HG02870 (cell line): ENCODE data around the gene ANKRD44.

ENCODE experiments used
- ATAC-seq: cut with Tn5 transposase; IDR thresholded peaks from one replicate; pipeline ENCODE4 v1.9.1; 2021; ENCODE audit warnings: mild to moderate bottlenecking, moderate library complexity; ENCODE audit not compliant: unreplicated experiment

Gene ANKRD44

DNA sequence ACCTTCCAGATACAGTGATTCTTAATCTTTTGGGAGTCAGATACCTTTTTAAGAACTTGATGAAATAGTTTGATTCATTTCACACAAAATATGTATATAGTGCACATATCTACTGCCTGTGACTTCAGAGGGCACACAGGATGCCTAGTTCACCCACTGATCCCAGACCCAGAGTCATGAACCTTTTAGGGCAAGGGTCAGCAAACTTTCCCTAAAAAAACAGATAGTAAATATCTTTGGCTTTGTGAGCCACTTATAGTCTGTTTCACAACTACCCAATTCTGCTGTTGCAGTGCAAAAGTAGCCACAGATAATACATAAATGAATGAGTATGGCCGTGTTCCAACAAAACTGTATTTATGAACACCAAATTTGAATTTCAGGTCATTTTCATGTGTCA, 124.9 kb downstream of the ANKRD44 start:
- ATAC-seq, result no peak

DNA sequence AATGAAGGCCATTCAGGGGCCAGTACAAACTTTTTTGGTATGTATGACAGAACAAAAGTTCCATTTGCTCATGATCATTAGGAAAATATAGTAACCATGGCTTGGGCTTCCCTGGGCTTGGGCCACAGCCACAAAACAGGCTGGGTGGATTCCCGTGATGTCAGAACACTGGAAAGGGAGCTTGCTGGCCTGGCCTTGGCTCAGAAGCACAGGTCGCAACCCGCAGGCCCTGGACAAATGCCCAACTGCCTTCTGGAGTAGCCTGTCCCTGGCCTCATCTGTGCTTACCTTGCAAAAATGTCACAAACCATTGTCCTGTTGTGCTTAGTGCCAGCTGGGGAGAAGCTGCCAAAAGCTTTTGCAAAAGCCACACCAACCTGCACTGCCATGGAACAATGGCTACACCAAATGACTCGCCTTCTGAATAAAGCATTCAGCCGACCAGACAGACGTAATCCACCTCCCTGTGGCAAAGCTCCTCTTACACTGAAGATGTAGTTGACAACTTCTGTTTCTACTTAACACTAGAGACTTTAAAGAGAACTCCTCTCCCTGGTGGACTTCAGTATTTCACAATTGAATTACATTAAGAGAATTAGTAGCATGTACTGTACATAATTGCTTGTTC, 125.5 kb downstream of the ANKRD44 start:
- ATAC-seq, result no peak

DNA sequence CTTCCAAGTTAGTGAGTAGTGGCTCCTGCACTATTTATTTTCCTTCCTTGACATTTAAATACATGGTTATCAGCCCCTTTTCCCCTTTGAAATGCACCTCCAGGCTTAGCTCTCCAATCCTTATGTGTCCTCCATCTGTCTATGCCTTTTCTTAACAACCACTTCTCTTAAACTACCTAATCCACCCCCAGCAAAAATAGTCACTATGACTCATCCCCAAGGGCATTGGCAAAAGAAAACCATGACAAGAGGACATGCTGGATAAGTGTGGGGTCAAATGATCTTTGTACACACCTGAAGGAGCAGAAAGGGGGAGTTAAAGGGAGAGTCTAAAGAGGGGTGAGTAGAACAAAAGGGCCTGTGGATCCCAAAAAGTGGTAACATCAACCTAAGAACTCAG, 127.2 kb downstream of the ANKRD44 start:
- no peak for ATAC-seq

DNA sequence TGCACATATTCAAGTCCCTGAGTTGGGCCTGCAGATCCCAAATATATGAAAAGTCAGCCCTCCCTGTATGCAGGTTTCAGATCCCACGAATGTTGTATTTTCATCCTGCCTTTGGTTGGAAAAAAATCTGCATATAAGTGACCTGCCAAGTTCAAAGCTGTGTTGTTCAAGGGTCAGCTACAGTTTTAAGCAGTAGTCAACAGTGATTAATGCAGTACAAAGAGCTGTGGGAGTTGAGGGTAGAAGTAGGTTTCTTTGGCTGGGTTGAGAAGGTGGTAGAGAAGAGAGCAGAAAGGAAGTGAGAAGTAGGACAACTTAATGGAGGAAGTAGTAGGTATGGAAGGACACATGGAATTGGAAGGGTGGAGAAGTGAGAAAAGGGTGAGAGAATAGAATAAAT, 127.9 kb downstream of the ANKRD44 start:
- no peak for ATAC-seq

DNA sequence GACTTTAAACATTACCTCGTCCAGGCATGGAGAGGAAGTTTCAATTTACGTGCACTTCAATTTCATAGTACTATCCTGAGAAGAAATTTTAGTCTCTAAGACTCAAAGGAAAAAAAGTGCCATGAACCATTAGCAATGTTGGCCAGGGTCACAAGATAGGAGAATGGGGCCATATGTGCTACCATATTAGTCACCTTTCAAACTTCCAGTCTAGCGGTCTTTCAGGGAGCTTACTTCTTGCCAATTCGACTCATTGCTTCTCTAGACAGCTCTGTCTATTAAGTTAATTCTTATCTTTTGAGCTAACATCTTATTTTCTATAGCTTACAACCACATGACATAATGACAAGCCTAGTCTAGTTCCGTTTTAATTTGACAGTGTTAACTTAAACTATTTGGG, 129.1 kb downstream of the ANKRD44 start:
- no peak for ATAC-seq

DNA sequence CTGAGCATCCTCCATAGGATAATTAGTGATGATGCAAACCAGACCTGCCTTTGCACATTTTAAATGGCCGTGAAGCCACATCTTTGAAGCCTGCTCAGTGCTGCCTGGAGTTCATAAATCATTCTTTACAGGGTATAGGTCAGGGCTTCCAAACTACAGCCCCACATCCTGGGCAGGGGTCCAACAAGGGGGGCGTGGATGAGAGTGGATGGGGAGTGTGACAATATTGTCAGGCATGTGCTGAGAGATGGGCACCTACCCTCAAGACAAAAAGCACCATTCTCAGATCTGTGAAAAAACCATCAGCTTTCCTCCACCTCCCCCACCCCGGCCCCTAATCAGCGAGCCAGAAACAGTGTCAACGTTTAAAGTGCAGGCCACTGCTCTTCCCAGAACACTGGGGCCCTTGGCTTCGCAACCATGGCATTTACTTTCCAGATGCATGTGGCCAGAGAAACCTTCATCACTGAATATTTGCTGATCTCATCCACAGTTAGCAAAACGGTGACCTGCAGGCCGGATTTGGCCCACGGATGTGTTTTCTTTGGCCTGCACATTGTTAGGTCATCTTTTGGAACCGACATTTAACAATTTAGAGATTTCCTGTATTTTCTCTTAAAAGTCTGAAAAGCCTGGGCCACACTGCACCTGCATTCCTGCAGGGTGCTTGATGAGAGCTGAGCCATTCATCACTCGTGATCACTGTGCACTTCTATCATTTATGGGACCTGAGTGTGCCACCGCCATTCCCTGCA, 130.7 kb downstream of the ANKRD44 start:
- ATAC-seq, result no peak

DNA sequence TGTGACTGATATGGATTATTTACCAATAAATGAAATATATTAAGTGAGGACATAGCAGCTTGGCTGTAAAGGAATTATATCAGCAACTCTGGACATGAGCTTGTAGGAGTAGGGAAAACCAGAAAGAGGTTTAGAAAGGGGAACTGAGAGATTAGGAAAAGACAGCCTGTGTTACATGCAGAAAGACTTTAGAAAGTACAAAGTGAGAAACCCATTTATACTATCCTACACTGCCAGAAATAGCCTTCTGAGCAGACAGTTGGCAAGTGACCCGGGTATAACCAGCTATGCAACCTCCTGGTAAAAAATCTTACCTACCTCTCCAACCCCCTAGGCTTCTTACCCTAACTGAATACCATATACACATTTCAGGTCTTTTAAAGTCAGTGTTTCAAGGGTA, 134.1 kb downstream of the ANKRD44 start:
- ATAC-seq, result no peak

DNA sequence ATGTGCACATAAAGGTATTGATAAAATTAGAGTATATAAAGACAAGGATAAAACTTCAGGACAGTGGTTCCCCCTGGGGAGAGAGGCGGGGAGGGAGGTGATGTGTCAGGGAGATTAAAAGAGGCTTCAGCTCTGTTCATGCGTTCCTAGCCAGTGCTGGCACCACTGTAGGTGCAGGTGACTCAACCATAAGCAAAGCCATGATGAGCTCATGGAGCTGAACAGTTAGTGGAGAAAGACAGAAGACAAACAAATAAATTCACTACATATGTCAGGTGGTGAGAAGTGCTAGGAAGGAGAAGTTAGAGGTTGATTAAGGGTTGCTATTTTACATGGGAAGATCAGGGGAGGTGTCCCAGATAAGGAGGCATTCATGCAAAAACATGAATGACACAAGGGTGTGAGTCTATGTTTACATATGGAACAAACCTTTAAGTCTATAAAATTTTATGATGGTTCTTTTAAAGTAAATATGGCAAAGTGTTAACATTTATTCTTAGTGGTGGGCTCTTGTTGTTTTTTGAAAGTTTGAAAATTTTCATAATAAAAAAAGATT, 136.0 kb downstream of the ANKRD44 start:
- no peak for ATAC-seq

DNA sequence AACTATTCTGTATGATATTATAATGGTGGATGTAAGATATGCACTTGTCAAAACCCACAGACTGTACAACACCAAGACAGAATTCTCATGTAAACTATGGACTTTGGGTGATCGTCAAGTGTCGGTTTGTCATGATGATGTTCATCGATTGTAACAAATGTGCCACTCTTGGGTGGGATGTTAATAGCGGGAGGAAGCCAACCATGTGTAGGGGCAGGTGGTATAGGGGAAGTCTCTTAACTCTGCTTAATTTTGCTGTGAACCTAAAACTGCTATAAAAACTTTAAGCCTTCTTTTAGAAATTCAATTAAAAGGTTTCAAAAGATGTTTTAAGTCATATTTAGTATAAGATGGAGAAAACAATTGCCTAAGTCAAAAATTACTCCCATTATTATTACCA, 139.0 kb downstream of the ANKRD44 start:
- ATAC-seq, result no peak

DNA sequence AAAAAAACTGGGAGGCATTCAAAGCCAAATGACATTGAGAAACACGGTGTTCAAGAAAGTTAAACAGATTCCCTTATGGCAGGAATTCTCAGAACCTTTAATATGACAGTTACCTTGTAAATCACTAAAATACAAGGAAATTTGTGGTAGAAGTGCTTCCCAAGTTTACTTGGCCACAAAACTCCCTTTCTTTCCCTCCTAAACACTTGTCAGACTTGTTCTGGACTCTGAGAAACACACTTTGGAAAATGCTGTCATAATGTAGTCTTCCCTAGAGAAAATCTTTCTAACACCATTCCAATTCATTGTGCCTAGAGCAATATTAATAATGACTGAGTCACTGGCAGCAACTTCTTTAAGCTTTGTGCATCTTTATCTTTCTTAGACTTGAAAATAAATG, 140.4 kb downstream of the ANKRD44 start:
- ATAC-seq, result no peak

DNA sequence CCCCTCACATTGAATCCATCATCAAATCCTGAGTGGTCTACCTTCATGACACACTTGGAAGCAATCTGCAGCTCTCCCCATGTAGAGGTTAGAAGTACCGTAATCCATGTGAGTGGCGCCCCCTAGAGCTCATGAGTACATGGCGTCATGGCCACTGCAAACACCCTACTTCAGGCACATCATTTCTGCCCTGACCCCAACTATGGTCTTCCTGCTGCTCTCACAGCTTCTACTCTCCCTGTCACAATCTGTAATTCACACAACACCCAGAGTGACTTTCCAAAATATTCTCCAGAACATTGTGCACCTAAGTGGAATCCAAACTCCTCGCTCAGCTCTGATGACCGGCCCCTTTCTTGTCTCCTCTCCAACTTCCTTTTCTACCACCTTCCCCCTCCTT, 141.9 kb downstream of the ANKRD44 start:
- peak; percentile 72 for ATAC-seq

DNA sequence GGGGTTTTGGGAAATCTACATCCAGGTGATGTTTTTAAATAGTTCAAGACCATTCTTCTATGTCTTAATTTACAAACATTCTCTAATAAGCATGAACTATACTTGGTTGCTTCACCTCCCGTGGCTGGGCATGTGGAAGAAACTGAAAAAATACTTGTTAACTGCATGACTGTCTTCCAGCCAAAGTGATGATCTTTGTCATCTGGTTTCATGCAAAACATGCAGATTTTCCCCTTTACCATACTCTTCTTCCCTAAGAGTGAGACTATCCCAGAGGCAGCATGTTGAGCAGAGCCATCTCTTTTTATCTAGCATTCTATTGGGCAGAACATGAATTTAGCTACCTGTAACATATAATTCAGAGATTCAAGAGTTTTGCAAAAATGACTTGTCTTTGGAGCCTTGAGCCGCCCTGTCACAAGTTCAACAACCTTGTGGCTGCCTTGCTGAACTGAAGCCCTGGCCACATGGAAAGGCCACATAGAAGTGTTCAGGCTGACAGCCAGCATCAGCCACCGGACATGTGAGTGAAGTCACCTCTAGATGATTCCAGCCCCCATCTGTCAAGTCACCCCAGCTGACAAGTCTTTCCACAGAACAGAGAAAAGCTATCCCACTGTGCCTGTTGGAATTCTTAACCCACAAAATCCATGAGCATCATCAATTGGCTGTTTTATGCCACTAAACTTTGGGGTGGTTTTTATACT, 142.8 kb downstream of the ANKRD44 start:
- no peak for ATAC-seq

DNA sequence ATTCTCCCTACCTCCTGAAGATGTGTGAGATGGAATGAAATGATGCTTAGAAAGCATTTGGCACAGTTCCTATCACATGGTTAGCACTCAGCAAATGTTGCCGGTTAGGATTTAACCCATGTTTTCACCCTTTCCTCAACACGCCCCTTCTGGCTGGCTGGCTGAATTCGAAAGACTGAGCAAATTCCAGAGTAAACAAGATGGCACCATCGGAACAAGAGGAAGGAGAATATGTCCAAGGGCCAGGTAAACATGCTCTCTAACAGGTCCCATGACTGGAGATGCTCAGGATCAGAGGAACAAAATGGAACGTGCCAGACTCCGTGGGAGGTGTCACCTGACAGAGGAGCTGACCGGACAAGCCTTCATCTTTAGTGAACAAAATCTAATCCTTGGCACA, 145.6 kb downstream of the ANKRD44 start:
- ATAC-seq, result no peak

DNA sequence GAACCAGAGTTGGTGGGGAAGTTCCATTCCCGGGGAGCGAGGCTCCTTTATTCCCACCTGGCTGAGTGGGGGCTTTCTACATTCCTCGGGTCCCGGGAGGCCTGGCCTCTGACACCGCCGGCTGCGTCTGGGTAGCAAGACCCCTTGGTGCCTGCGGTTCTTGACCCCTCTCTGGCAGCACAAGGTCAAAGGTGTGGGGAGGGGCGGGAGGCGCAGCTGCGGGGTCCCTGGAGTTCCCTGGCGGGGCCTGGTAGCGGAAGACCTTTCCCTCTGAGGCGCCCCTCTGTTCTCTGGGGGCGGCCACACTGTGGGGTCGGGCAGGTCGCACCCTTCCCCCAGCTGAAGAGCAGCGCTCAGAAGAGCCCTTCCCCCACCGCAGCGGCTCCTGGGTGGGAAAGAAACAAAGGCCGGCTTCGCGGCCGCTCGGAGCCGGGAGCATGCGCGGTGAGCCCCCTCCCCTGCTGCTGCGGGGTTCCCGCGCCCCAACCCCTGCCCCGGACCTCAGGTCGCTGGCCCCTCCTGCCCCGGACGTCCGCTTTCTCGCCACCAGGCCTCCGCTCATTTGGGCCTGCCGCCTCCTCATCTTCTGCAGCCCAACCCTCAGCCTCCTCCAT, 146.3 kb downstream of the ANKRD44 start:
- ATAC-seq, result no peak

DNA sequence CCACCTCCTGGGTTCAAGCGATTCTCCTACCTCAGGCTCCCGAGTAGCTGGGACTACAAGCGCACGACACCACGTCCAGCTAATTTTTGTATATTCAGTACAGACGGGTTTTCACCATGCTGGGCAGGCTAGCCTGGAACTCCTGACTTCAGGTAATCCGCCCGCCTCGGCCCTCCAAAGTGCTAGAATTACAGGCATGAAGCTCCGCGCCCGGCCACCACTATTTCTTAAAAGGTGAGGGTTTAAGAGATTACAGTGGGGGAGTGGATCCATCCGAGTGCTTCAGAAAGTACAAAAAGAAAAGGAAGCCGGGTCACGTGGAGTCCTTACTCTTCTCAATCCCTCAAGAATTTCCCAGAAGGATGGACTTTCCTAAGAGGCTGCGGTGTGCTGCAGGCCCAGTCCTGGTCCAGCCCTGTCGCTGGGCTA, 146.9 kb downstream of the ANKRD44 start:
- no peak for ATAC-seq

DNA sequence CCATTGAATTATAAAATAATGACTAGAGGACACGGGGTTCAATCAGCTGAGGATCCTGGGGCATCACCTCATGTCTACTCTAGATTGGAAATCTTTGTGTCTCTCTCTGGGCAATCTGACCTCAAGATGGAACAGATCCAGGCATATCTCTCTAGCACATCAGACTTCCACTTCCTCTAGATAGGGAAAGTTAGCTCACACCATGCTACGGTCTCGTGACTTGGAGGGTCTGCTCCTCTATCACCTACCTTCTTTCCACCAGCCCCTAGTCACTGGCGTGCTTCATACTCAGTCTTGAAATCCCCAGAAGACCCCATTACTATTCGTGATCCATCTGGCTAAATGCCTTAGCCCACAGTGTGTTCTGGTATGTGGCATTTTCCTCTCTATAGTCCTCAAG, 148.8 kb downstream of the ANKRD44 start:
- ATAC-seq, result no peak

DNA sequence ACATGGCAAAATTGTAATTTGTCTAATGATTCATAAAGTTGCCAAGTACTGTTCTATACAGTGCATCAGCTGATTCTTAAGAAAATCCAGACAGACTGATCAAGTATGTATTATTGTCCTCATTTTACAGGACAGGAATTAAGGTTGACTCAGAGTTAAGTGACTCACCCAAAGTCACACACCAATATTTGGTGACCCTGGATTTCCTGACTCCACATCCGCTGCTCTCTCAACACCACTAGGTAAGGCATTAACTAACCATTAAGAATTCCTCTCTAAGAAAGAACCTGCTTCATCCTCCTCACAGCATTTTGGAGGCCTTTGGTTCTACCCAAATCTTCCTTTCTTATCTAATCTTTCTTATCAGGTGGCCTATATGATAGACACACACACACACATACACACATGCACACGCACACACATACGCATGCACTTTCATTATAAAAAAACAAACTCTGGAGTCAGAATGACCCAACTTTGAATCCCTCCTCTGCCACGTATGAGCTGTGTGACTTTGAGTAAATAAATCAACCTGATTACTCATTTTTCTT, 150.8 kb downstream of the ANKRD44 start:
- peak; percentile 53 for ATAC-seq

DNA sequence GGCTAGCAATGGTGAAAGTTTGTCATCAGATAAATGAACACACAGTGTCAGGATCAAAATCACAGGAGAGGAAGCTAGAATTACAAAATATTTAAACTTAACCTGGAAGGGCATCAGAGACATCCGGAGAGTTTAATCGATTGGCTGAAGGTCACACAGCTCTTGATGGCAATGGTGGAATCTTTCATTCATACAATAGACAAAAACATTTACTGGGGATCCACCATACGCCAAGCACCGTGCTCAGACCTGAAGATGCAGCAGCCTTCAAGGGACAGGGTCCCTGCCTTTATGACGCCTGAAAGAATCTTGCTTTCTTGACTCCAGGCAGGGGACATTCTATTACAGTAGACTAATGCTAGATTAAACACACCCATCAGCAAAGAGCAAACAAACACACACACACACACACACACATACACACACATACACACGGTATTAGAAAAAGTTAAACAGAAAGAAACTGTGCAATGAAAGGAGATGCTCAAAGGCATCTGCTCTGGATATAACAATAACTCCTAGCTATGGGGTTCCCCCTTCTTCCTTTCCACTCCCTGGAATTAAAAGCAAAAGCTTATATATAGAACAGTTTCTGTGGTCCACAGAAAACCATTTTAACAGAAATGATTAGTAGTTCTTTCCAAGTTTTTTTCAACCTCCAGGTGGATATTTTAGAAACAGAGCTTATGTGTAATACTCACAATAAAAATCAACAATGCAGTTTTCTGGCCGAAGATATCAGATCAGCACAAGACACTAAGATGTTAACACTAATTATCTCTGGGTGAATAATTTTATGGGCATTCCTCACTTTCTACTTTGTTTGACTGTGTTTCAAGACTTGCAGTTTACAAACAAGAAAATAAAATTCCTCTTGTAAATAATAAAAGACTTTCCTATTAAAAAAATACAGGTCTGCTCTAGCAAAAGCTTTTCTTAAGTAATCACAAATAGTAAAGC, 151.7 kb downstream of the ANKRD44 start:
- no peak for ATAC-seq

DNA sequence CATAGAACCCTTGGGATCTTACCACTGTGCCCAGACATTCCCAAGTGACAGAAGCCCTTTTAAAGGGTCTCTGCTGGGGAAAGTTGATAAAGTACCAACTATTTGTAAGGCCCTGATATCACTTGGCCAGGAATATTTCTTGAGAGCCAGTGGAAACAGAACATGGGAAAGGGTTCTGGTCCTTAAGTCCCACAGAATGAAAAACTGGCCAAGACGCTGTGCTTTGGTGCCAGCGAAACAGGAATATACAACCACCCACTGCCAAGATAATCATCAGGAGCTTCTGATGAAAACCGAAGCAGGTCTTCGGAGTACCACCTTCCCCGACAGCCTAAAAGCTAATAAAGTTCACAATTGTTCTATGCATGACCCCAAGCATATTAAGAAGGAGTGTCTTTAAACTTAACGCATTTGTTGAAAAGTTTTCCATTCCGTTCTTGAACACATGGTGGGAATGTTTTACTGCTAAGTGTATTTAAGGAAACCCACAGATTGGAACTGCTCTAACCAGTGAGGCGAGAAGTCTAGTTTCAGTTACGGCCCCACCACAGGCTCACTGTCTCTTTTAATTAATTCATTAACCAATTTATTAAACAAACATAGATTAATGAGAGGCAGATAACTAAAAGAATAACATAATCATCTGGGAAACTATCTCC, 152.6 kb downstream of the ANKRD44 start:
- ATAC-seq, result no peak
